HG03175 (cell line): ENCODE results near the gene WDR46.
"Not testable (repeated sequence)": the region's sequence is repeated elsewhere in the genome, so short reads cannot be mapped to it uniquely, and the experiment has no call there.

Experiments
- ATAC-seq: cut with Tn5 transposase; IDR thresholded peaks from one replicate; pipeline ENCODE4 v1.9.1; 2021; ENCODE audit warnings: mild to moderate bottlenecking, moderate library complexity; ENCODE audit not compliant: unreplicated experiment

The WDR46 gene

DNA sequence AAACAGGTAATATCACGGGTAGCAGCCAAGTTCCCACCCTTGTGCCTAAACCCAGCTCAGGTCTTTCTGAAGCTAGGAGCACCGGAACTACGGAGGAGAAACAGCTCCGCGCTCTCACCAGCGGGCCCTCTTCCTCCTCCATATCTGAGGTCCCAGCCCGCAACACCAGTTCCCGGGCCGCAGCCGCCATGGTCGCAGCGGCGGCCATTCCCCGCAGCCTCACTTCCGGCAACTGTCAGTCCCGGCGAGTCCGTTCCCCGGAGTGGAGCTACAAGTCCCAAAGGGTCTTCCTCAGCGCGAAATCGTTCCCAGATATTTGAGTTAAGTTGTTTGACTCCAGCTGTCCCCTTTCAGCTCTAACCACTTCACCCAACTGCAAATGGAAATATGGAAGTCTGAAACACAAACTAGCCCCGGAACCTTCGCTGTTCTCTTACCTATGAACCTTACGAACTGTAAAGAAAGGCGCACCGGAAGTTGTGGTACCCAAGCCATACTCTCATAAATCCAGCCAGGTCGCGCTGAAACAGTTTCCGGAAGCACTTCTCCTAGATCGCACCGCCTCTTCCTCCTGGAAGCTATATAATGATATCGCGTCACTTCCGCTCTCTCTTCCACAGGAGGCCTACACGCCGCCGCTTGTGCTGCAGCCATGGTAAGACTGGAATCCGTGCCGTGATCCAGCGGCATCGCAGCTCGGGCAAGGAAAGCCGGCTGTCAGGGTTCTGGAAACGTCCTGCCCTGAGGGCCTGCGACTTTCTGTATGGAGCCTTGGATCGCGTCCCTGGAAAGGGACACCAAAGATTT lies 17.4 kb downstream of the WDR46 start, which contains the start of the genes RPS18 and VPS52:
Gene RPS18, plus strand, starts transcription at position 608 of the 807 bp plus-strand sequence. Its CDS starts 45 bp downstream, at position 653.
Gene VPS52, minus strand, starts transcription at position 409 of the 807 bp plus-strand sequence. Its CDS starts 201 bp downstream, at position 208.
- peak; percentile 87 for ATAC-seq

DNA sequence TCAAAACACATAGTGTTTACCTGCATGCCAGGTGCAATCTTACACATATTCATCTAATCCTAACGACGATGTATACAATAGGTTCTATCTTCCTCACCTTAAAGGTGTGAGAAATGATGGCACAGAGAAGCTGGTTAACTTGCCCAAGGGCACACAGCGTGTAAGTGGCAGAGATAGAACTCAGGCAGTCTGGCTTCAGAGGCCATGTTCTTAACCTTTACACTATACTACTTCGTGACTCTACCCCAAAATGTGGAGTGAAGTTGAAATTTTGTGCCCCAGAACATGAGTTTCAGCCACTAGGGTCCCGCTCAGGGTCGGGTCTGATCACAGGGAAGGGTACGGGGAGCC lies 17.9 kb downstream of the WDR46 start:
- ATAC-seq, result peak; percentile 15

DNA sequence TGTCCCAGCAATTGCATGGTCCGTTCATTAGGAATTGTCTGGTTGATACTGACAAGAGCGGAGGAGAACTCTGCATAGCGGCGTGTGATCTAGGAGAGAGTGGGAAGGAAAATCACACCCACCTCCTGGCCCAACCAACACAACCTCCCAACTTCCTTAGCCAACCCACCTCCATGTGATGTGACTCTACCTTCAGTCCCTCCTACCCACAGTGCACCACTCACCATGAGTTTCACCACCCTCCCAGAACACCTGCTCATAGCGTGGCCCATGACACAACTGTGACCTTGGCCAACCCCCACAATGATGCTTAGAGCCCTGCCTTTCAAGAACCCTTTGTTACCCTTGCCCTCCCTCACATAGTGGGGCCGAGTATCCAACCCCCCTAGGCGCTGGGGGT lies 25.0 kb downstream of the WDR46 start:
- ATAC-seq, result no peak

DNA sequence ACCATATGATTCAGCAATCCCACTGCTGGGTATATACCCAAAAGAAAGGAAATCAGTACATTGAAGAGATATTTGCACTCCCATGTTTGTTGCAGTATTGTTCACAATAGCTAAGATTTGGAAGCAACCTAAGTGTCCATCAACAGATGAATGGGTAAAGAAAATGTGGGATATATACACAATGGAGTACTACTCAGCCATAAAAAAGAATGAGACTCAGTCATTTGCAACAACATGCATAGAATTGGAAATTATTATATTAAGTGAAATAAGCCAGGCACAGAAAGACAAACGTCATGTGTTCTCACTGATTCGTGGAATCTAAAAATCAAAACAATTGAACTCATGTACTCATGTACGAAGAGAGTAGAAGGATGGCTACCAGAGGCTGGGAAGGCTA lies 26.5 kb downstream of the WDR46 start:
- not testable (repeated sequence) for ATAC-seq

DNA sequence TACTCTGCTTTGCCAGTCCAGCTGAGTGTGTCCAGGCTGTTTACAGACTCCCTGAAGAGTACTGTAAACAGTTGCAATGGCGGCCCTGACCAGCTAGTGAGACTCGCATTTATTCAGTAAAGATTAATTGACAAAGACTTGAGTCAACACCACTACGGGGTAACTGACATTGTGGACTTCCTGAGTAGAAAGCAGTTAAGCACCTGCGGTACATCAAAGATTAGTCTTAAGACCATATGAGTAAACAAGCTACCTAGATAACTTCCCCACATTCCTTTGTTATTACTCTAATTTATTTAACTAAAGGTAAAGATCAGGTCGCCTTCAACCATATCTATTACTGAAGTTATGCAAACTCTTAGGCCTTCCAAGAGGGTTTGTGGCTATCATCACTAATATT lies 30.0 kb downstream of the WDR46 start:
- no peak for ATAC-seq

DNA sequence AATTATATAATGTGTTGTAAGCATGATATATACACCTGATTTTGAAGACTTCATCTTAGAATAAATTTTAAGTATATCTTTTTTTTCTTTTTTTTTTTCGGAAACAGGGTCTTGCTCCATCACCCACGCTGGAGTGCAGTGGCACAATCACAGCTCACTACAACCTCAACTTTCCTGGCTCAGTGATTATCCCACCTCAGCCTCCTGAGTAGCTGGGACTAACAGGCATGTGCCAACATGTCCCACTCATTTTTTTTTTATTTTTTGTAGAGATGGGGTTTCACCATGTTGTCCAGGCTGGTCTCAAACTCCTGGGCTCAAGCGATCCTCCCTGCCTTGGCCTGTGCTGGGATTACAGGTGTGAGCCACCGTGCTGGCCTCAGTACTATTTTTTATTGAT lies 34.4 kb downstream of the WDR46 start:
- no peak for ATAC-seq

DNA sequence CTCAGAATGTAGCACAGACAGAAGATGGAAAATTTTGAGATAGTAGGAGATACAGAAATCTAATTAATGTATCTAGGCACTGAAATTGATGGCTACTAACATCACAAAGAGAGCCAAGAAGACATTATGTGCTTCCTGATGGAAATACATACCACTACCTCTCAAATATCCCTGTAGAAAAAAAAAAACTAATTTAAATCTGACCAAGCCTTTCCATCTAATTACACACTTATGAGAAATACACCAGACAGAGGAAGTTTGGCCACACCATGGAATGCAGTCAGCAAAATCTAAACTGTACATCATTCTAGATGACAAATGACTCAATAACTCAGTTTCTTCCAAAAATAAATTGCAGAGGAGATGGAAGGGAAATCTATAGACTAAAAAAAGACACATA lies 36.3 kb downstream of the WDR46 start:
- ATAC-seq, result no peak

DNA sequence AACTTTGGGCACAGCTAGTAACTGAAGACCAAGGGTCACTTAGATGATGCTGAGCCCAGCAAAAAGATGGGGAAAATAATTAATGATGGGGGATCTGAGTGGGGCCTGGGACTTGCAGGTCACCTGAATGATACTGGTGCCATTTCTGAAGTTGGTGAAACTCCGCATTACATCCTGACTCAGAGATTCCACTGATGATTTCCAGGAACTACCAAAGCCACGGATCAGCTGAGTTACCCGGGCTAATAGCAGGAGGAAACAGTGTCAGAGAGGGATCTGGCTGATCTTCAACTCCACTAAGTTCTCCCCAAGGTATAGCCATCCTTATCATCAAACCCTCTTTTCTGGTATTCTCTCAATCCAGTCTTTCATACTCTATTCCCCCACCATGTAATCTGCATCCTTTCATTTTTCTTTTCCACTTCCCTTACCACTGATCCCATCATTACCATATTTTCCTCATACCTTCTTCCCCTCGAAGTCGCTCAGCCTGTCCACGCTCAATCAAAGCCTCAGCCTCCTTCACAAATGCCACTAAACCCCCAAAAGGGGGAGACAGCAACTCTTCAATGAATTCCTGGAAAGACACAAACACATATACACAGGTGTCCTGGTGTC lies 37.5 kb downstream of the WDR46 start:
- no peak for ATAC-seq

DNA sequence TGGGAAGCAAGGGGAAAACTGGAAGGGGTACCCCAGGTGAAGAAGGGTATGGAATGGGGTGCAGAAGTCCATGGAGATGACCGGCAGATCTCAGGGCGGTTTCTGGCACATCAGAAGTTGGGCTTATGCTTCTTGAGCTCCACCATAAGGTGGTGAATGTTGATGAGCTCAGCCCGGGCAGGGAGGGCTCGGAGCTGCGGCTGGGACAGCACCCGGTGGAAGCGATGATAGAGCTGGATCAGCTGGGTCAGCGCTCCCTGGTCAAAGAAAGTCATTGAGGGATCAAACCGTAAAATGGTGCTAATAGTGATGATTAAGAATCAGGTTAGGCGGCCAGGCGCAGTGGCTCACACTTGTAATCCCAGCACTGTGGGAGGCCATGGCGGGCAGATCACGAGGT lies 38.3 kb downstream of the WDR46 start:
- ATAC-seq, result no peak

DNA sequence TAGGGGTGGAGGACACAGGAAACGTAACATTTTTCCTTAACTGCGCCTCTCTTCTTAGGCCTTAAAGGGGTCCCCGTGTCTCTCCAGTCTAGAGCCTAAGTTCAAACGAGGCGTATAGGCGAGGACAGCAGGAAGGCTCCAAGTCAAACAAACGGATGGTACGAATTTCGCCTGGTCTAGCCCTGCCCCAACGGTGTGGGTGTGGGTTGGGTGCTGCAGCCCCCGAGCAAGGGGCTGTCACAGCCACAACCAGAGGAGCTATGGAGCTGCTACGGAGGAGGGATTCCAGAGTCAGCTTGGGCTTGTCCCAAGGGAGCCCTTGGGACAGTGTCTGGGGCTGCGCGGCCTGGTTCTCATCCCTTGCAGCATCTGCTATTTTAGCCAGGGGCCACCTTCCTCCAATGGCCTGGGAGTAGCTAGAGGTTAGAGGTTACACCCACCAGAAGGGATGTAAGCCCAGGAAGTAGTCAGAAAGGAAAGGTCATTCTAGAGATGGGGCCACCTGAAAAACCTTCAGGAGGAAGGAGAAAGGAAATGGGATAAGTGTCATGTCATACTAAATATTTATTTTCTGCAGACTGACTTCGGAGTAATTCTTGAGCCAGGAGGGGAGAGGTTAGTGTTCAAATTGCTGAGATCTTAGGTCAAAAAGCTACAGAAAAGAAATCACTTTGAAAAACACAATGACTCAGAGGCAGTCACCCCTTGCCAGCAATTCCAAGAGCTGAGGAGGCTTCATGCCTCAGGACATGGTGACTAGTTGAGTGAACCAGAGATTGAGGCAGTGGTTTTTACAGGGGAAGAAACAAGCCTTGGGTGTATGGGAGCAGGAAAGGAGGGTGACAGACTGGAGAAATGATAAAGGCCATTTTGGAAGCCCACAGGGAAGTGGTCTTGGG lies 39.1 kb downstream of the WDR46 start:
- no peak for ATAC-seq

DNA sequence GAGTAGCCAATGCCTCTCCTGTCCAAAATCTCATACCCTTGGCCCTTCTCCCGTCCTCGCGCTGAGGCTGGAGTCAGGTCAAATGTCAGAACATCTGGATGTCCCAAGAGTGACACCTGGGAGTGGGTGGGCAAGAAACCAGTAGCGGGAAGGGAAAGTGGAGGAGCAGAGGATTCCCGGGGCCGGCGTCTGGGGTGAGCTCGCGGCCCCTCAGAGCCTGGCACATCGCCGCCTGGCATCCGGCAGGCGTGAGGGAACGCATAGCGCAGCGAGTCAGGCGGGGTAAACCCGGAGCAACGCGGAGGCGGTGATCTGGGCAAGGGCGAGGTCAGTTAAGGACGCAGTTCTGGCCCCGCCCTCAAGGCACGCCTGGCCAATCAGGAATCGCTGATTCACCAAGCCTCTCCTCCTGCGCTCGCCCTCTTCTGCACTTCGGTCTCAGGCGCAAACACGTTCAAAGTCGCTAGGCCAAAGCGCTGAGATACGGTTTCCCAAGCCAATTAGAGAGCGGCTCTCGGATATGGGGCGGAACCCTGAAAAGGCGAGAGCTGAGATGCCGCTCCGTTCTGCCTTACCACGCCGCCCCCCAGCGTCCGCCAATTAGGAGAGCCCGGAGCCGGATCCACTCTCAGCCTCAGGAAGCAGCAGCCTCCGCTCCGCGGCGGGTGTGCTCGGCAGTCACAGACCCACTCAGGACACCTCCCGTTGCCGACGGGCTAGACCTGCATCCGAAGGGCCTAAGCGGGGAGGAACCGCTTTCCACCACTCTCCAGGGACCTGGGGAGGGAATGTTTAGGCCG lies 39.9 kb downstream of the WDR46 start:
- peak; percentile 91 for ATAC-seq

DNA sequence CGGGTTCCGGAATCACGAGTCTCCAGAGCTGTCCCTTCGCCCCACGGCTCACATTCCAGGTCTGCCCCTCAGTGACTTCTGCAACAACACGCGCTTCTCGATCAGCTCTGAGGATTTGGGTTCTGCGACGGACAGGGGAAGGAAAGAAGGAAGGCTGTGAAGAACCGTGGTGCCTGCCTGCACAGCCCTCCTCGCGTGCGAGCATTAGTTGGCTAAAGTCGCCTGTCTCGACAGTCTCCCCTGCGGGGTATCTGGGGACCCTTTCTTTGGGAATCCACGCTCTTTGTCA lies 40.5 kb downstream of the WDR46 start:
- no peak for ATAC-seq

DNA sequence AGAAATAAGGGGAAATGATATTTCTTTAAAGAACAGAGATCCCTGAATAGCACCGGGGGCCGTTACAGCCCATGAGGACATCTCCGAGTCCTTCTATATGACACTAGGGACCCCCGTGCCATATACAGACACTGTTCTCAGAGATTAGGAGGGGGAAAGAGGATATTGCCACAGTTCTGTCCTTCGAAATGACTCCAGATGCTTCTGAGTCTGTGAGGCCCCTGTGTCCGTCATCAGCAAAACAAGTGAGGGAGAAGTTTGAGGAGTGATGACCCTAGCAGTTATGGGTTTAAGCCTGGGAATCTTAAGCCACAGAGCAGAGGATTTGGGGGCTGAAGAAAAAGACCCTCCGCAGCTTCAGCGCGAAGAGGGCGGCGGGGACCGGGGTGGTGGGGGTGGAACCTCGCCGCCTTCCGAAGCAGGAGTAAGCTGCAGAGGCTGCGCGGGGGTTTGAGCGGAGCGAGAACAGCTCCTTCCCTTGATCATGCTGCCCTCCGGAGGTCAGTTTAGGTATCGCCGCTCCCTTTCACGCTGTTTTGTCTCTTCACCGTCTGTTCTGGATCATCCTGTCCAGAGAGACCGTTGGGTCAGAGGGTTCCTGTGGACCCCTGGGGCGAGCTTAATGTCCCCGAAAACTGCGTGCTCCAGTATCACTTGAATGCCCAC lies 40.9 kb downstream of the WDR46 start:
- ATAC-seq, result peak; percentile 25

DNA sequence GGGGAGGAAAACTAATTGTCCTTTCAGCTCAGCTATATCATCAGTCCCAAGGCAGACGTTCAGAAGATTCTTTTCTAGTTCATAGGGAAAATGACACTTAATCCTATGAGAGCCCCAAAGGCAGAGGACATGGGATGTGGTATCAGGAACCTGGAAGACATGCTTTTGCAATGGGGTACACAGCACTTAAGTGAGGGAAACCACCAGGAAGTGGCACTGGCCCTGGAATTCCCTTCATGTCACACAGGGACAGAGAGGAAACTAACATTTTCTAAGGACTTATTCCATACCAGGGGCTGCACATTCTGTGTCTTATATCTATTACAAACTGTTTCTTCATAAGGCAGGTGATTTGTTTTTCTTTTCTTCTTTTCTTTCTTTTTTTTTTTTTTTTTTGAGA lies 45.6 kb downstream of the WDR46 start:
- ATAC-seq, result no peak

DNA sequence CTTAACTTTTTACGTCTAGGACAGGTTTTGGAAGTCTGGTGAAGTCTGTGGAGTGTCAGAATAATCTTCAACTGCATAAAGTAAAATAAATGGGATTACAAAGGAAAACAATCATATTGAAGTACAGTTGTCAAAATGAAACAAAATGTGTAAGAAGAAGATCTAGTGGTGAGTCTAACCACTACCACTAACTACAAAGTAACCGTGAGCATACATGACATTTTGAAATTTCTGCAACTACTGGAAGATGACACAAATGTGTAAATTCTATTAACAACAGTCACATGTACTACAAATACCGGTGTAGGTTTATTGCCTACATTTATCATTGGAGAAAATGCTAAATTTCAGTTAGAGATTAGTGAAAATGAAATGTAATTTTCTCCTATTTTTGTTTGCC lies 47.1 kb downstream of the WDR46 start:
- ATAC-seq, result no peak

DNA sequence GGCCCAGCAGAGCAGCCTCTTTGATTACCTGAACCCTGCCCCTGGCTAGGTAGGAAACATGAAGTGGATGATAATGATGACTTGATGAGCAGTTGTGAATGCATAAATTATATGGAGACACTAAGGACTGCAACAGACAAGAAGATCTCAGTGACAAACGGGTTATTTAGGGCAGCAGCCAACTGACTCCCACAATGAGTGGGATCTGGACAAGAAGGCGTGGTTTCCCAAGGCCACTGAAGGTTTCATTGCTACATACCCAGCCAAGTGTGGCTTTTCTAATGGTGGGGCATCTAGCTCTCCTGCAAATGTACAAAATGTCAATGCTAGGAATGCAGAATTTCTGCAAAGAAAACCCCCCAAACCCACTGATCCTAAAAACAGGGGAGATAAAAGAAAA lies 51.3 kb downstream of the WDR46 start:
- no peak for ATAC-seq

DNA sequence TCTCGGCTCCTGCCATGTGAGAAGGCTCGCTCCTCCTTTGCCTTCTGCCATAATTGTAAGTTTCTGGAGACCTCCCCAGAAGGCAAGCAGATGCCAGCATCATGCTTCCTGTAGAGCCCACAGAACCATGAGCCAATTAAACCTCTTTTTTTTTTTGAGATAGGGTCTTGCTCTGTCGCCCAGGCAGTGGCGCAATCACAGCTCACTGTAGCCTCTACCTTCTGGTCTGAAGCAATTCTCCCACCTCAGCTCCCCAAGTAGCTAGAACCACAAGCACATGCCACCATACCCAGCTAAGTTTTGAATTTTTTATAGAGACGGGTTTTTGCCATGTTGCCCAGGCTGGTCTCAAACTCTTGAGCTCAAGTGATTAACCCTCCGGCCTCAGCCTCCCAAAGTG lies 52.2 kb downstream of the WDR46 start:
- ATAC-seq, result no peak

DNA sequence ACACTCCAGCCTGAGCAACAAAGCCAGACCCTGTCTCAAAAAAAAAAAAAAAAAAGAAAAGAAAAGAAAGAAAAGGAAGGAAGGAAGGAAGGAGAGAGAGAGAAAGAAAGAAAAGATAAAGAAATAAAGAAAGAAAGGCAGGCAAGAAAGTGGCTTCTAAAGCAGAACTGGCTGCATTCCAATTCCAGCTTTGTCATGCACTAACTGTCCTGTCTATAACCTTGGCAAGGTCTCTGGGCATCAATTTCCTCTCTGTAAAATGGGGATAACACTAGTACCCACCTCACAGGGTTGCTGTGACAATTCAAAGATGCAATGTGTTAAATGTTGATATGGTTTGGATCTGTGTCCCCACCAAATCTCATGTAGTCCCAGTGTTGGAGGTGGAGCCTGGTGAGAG lies 52.7 kb downstream of the WDR46 start:
- no peak for ATAC-seq

DNA sequence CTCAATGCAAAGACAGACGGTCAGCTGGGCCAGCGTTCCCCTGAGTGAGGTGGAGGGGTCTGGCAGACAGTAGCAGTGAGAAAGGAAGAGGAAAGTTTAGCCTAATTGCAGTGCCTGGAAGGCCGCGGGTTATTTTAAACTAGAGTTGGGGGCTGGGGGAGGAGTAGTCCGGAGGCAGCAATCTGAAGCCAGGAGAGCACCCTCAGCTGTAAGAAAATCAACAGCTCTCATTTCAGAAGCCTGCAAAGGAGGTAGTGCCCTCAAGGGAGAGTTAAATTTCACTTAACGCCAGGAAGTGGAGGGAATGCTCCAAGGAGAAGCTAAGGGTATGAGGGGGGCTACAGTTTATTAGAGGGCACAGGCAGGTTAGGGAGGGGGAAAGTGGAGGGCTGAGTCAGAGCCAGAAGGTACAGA lies 53.8 kb downstream of the WDR46 start:
- ATAC-seq, result no peak
